ENCODE measurements around the gene RMND5A.
"Not testable (repeated sequence)": the region's sequence is repeated elsewhere in the genome, so short reads cannot be mapped to it uniquely, and the experiment has no call there.

RMND5A gene

GRCh38 chr2:86719263-86719636 is 841 bp upstream of the RMND5A start:
- DNase-seq: not testable (repeated sequence)

- peak; percentile 54 for DNase-seq
Observed at GRCh38 chr2:86720540-86721320, 639 bp downstream of the RMND5A start.

- DNase-seq: not testable (repeated sequence)
Observed at GRCh38 chr2:86725706-86726105, 5.6 kb downstream of the RMND5A start.

DNA sequence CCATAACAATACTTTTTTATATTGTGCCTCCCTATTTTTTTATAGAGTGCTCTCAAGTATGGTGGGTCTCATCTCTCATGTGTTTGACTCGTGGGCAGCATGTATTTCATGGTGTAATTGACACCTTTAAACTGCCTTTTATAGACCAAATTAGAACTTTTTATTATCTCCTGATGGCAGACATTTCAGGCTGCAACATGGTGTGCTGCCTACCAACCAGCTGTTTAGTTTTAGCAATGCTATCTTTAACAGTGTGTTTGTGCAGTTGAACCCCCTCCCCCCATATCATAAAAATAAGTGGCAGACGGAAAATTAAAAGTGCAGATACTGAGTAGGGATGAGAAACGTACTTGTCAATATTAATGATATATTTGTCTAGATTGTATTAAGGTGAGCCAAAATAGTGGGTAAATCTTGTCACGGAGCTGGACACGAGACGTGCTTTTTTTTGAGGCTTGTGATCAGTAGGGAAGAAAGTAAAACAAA is 12.0 kb downstream of the RMND5A start:
- not testable (repeated sequence) for DNase-seq

- not testable (repeated sequence) for DNase-seq
Observed at GRCh38 chr2:86732837-86733236, 12.7 kb downstream of the RMND5A start.

DNA sequence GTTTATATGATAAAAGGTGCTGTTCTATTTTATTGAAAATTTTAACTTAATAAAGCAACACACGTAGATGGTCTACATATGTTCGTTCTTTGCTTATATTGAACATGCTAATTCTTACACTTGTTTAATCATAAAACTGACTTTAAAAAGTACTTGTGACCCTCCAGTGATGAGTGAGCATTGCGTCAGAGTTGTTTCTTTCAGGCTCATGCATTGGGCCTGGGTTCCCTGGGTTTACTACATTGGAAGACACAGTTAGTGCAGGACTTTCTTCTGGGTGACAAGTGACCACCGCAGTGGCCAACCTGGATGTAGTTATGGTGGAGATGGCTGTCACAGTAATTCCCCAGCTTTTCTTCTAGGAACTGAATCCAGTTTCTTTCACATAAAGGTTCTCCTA is 13.4 kb downstream of the RMND5A start:
- not testable (repeated sequence) for DNase-seq

- not testable (repeated sequence) for DNase-seq
Observed at GRCh38 chr2:86734896-86735295, 14.8 kb downstream of the RMND5A start.

- DNase-seq: not testable (repeated sequence)
Observed at GRCh38 chr2:86739485-86739884, 19.4 kb downstream of the RMND5A start.

DNA sequence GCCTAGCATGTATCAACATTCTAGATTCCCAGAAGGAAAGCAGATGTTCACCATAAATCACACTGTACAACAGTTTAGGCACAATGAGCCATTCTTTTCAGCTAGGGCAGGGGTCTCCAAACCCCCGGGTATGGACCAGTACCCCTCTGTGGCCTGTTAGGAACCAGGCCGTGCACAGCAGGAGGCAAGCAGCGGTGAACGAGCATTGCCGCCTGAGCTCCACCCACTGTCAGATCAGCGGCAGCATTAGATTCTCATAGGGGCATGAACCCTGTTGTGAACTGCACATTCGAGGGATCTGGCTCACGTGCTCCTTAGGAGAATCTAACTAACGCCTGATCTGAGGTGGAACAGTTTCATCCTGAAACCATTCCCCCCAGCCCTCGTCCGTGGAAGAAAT is 19.8 kb downstream of the RMND5A start:
- DNase-seq: not testable (repeated sequence)

DNA sequence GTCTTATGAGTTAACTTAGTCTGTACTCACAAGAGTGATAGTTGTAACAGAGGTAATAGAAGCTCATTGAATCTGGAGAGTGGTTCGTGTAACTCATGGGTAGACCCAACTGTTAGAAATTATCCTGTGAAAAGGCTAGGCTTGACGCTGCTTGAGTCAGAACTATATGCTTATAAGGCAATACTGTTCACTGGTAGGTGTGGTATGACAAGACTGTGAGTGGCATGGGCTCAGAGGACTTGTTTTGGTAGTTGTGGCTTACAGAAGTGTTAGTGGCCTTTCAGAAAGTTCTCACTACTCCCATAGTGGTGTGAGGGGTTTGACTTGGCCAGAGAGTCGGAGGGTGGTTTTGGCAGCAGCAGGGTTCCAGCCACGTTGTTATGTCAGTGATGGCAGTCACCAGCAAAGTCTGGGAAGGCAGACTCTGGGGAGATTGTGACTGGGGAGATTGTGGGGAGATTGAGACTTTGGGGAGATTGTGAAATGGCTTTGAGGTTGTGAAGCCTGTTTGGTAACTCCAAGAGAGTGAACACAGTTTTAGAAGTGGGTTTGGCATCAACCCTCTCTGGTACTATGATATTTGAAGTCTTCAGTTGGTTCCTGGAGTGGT is 21.9 kb downstream of the RMND5A start:
- DNase-seq: not testable (repeated sequence)

DNA sequence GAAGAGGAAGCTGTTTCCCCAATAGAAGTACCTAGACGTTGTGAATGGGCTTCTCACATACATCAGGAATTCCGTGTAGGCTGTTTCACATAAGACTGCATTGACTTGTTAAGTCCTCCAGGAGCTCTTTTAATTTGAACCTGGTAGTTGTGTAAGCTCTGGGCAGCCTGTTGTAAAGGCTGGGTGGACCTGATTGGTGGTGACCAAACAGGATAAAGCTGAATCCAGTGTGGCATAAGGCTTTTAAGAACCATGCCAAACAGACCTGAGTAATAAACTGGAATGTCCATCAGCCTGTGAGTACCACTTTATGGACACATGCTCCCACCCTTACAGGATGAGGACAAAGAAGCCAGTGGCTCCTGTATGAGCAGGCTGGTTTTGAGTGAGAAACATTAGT is 24.1 kb downstream of the RMND5A start:
- no peak for DNase-seq

DNA sequence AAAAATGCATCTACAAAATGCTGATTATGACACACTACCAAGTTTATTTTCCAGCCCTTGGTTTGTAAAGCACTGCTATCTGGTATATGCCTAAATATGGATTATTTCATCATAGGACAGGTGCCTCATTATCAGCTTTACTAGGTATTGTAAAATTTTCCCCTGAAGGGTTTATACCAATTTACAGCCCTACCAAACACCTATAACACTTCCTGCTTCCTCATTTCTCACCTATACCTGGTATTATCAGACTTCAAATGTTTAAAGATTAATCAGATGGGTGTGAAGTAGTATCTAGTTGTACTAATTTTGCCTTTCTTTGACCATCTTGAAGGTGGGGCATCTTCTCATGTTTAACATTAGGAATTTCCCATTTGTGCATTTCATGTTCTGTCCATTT is 26.8 kb downstream of the RMND5A start:
- DNase-seq: no peak

DNA sequence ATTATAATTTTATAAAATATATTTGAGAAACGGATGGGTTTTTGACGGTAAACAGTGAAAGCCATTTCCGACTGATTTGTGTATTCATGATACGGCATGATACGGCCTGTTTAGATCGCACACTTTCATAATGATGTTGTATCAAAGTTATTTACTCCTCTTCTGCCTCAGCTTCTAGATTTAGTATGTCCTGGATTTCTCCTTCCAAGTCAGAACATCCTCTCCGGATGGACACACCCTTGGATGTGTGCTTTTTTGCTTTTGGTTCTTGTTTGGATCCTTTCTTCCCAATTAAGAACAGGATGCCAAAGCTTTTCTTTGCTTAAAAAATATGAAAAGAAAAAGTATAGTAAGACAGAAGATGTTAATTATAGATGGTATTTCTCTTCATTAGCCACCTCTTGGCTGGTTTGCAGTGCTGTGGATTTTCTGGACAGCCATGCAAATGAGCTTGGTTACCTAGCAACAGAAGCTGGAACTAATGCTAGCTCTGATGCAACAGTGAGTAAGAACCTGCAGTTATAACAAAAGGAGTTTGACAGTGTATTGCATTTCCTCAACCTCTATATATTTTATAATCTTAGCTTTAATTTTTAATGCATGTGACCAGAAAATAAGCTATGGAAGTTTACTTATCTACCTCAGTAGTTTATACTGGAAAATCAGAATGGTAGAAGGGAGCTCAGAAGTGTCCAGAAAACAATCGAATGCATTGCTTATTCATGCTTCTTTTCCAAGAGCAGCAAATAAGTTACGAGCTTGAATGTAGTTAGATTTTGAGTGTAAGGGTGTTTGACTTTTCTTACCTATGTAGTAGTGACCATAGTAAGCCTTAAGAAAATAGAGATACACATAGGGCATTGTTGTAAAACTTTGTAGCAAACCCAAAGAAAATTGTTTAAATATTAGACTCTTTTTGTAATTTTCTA is 27.9 kb downstream of the RMND5A start:
- no peak for DNase-seq

- no peak for DNase-seq
Observed at GRCh38 chr2:86750240-86750839, 30.2 kb downstream of the RMND5A start.

- no peak for DNase-seq
Observed at GRCh38 chr2:86751778-86752177, 31.7 kb downstream of the RMND5A start.

GRCh38 chr2:86752934-86753333 is 32.8 kb downstream of the RMND5A start:
- no peak for DNase-seq

- DNase-seq: no peak
Observed at GRCh38 chr2:86753606-86754005, 33.5 kb downstream of the RMND5A start.

GRCh38 chr2:86758405-86758804 is 38.3 kb downstream of the RMND5A start:
- DNase-seq: no peak

DNA sequence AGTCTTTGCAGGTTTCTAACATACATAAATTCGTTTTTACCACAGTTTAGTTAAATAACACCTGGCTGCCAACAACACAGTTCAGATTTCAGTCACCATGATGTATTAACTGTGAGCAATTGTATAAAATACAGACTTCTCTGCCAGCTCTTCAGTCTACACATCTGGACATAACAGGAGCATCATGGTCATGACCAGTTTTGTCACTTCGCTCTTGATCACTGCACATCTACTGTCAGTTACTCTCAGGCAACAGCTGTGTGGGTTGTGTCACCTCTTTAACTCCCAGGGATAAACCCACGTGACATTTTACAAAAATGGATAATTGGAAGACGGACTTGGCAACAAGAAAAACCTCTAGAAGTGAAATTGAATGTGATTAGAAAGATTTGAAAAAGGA is 40.3 kb downstream of the RMND5A start:
- DNase-seq: no peak

DNA sequence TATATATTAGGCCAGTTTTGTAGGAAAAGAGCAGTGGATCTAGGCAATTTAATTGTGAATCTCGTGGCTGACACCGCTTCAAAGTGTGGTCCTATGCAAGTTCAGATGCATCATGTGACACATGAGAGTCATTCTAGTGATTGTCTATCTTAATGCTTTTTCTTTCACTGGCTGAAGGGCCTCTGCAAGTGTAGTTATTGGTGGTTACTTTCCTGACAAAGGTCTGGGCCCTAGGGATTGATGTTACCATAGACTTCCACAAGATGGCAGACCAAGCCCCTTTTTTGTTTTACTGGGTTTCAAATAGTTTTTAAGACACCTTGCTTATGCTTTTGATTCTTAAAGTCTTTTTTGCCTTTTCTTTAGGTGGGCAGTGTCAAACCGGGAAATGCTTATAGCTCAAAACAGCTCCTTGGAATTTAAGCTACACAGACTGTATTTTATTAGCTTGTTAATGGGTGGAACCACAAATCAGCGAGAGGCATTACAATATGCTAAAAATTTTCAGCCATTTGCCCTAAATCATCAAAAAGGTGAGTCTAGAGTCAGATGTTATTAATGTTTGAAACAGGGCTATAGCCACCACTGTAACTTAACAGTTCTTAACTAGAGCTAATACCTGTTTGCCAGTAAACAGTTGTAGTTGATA is 44.7 kb downstream of the RMND5A start:
- DNase-seq: no peak

DNA sequence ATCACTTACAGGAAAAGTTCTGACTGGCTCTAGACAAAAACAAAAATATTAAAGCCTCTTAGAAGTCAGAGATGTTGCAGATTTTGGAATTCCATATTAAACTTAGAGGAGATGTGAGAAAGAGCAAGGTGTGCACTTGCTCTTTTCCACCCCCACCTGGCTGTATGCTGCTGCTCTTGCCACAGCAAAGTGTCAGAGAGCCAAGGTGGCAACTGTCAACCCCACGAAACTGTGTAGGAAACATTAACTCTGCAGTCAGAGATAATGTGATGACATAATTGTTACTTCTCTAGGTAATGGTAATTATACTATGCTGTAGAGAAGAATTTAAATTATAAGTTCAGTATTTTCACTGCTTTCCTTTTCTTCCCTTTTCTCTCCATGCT is 45.2 kb downstream of the RMND5A start:
- DNase-seq: no peak

- no peak for DNase-seq
Observed at GRCh38 chr2:86768189-86768949, 48.3 kb downstream of the RMND5A start.
